ENCODE data around the gene LRP3.
"Not testable (repeated sequence)": the region's sequence is repeated elsewhere in the genome, so short reads cannot be mapped to it uniquely, and the experiment has no call there.

Gene LRP3

DNA sequence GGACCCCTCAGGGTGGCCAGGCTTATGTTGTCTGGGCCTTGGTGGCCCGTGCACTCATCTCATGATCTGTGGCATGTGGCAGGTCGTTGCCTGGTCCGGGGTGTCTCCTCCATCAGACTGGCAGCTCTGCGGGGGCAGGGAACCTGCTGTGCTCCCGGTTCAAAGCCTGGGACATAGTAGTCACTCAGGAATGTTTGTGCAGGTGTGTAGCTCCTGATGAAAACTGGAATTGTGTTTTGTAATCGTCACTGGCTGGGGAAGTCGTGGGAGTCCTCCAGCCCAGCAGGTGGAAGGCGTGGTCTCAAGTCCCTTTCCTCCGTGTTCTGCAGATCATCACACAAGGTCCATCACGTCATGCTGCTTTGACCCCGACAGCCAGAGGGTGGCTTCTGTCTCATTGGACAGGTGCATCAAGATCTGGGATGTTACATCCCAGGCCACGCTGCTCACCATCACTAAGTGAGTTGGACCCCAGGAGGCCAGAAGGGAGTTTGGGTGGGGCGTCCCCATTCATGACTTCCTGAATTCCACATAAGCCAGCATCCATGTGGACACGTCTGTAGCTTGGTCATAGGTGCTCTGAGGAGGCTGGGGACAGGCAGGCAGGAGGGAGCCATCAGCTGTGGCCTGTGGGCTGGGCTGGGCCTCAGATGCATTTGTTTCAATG is 43.1 kb upstream of the LRP3 start:
- H3K9ac ChIP-seq (ENCODE audit: low read length) = no peak overlapping the region
- H3K27ac ChIP-seq (ENCODE audit: low read length) = no peak overlapping the region
- H3F3A ChIP-seq (ENCODE audit: insufficient read depth, low read length) = no peaks in the 10 kb centered on the region
- no peaks in the 10 kb centered on the region for H3K9me2 ChIP-seq (replicated peaks; ENCODE audit: insufficient read depth, low read length)
- H4K20me1 ChIP-seq (ENCODE audit: insufficient read depth, low read length) = no peaks in the 10 kb centered on the region
- H3K4me1 ChIP-seq (ENCODE audit: low read length) = no peaks in the 10 kb centered on the region
- no peak overlapping the region for H2AFZ ChIP-seq (ENCODE audit: low read length)
- no peak for DNase-seq
- H3K79me2 ChIP-seq (ENCODE audit: low read length) = no peaks in the 10 kb centered on the region
- no peaks in the 10 kb centered on the region for H3K9me3 ChIP-seq (replicated peaks; ENCODE audit: insufficient read depth, low read length)
- no peaks in the 10 kb centered on the region for H3K36me3 ChIP-seq (replicated peaks; ENCODE audit: insufficient read depth, low read length)
- no peaks in the 10 kb centered on the region for H3K27me3 ChIP-seq (replicated peaks; ENCODE audit: insufficient read depth, low read length)
- no peak overlapping the region for H3K4me2 ChIP-seq (ENCODE audit: low read depth, low read length)
- TF ChIP-seq EZH2phosphoT487 (IDR thresholded peaks at IDR 0.05; ENCODE audit: low read length) = no peak
- no peak for TF ChIP-seq EZH2 (optimal IDR thresholded peaks at IDR 0.05; ENCODE audit: low read depth, low read length)
- TF ChIP-seq CTCF (IDR thresholded peaks at IDR 0.05; ENCODE audit: low read length) = no peak
- no peak overlapping the region for H3K4me3 ChIP-seq (ENCODE audit: low read length)

DNA sequence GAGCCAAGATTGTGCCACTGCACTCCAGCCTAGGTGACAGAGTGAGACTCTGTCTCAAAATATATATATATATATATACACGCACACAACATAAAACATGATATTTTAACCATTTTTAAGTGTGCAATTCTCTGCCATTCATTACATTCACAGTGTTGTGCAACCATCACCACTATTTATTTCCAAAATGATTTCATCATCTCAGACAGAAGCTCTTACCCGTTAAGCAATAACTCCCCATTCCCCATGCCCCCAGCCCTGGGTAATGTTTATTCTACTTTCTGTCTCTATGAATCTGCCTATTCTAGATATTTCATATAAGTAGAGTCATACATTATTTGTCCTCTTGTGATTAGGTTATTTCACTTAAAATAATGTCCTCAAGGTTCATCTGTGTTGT is 42.0 kb upstream of the LRP3 start:
- Histone ChIP-seq H4K20me1 (ENCODE audit: insufficient read depth, low read length) (no peaks in the 10 kb centered on the region), H3F3A (ENCODE audit: insufficient read depth, low read length) (no peaks in the 10 kb centered on the region), H3K4me3 (ENCODE audit: low read length) (no peak overlapping the region), H3K4me2 (ENCODE audit: low read depth, low read length) (no peak overlapping the region), H3K27me3 (replicated peaks; ENCODE audit: insufficient read depth, low read length) (no peaks in the 10 kb centered on the region), H3K79me2 (ENCODE audit: low read length) (no peaks in the 10 kb centered on the region), H3K27ac (ENCODE audit: low read length) (no peak overlapping the region), H3K9ac (ENCODE audit: low read length) (no peak overlapping the region), H2AFZ (ENCODE audit: low read length) (no peak overlapping the region), H3K9me2 (replicated peaks; ENCODE audit: insufficient read depth, low read length) (no peaks in the 10 kb centered on the region), H3K4me1 (ENCODE audit: low read length) (no peaks in the 10 kb centered on the region), H3K9me3 (replicated peaks; ENCODE audit: insufficient read depth, low read length) (no peaks in the 10 kb centered on the region), H3K36me3 (replicated peaks; ENCODE audit: insufficient read depth, low read length) (no peaks in the 10 kb centered on the region)
- no peak for DNase-seq
- no peak for TF ChIP-seq EZH2phosphoT487 (IDR thresholded peaks at IDR 0.05; ENCODE audit: low read length)
- TF ChIP-seq CTCF (IDR thresholded peaks at IDR 0.05; ENCODE audit: low read length) = no peak

- H3K27ac ChIP-seq (ENCODE audit: low read length); H4K20me1 ChIP-seq (ENCODE audit: insufficient read depth, low read length); H3K4me2 ChIP-seq (ENCODE audit: low read depth, low read length); H3K9me3 ChIP-seq (replicated peaks; ENCODE audit: insufficient read depth, low read length); H3K79me2 ChIP-seq (ENCODE audit: low read length); H3K9ac ChIP-seq (ENCODE audit: low read length); H3K9me2 ChIP-seq (replicated peaks; ENCODE audit: insufficient read depth, low read length); H3K4me3 ChIP-seq (ENCODE audit: low read length); H3K36me3 ChIP-seq (replicated peaks; ENCODE audit: insufficient read depth, low read length); H2AFZ ChIP-seq (ENCODE audit: low read length); H3K27me3 ChIP-seq (replicated peaks; ENCODE audit: insufficient read depth, low read length); DNase-seq; H3K4me1 ChIP-seq (ENCODE audit: low read length); H3F3A ChIP-seq (ENCODE audit: insufficient read depth, low read length): not testable (repeated sequence)
These were observed 41.5 kb upstream of the LRP3 start for GRCh38 chr19:33152625-33153024.

DNA sequence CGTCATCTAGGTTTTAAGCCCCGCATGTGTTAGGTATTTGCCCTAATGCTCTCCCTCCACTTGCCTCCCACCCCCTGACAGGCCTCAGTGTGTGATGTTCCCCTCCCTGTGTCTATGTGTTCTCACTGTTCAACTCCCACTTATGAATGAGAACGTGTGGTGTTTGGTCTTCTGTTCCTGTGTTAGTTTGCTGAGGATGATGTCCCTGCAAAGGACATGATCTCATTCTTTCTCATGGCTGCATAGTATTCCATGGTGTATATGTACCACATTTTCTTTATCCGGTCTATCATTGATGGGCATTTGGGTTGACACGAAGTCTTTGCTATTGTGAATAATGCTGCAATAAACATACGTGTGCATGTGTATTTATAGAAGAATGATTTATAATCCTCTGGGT is 39.8 kb upstream of the LRP3 start:
- H4K20me1 ChIP-seq (ENCODE audit: insufficient read depth, low read length); H3K79me2 ChIP-seq (ENCODE audit: low read length); H3K9ac ChIP-seq (ENCODE audit: low read length); H3K4me1 ChIP-seq (ENCODE audit: low read length); DNase-seq; H3K4me3 ChIP-seq (ENCODE audit: low read length); H3K27ac ChIP-seq (ENCODE audit: low read length); H2AFZ ChIP-seq (ENCODE audit: low read length); H3K9me2 ChIP-seq (replicated peaks; ENCODE audit: insufficient read depth, low read length); H3K9me3 ChIP-seq (replicated peaks; ENCODE audit: insufficient read depth, low read length); H3K36me3 ChIP-seq (replicated peaks; ENCODE audit: insufficient read depth, low read length); H3K4me2 ChIP-seq (ENCODE audit: low read depth, low read length); H3K27me3 ChIP-seq (replicated peaks; ENCODE audit: insufficient read depth, low read length); H3F3A ChIP-seq (ENCODE audit: insufficient read depth, low read length): not testable (repeated sequence)

Data from MM.1S (cell line).